HG03159 (cell line): Measurements from ENCODE around the gene OR10H1.
"Not testable (repeated sequence)": the region's sequence is repeated elsewhere in the genome, so short reads cannot be mapped to it uniquely, and the experiment has no call there.

ENCODE experiments used
- ATAC-seq: cut with Tn5 transposase; IDR thresholded peaks from one replicate; pipeline ENCODE4 v1.9.1; 2021; ENCODE audit warnings: mild to moderate bottlenecking, moderate library complexity; ENCODE audit not compliant: unreplicated experiment

Gene OR10H1

GRCh38 chr19:15815306-15815705, at the start of gene OR10H1:
TSS of gene OR10H1 (minus strand) at chr19:15815664. CDS start at chr19:15808037, 7,627 bp downstream.
- no peak for ATAC-seq

DNA sequence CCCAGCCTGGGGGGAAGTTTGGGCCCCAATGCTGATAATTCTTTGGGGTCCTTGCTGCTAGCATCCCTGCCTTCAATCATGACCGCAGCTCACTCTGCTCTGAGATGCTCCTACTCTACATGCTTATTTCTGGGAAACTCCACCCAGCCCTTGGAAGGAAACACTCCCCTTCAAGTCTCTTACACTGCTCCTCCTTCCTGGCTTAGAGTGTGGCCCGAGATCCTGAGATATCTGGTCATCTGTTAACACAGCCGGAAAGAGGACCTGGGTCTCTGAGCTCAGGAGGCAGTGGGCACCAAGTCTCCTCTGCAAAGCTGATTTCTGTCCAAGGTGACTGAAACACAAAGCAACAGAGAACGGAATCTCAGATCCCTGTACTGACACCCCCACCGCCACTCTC, 49.4 kb upstream of the OR10H1 start:
- no peak for ATAC-seq

DNA sequence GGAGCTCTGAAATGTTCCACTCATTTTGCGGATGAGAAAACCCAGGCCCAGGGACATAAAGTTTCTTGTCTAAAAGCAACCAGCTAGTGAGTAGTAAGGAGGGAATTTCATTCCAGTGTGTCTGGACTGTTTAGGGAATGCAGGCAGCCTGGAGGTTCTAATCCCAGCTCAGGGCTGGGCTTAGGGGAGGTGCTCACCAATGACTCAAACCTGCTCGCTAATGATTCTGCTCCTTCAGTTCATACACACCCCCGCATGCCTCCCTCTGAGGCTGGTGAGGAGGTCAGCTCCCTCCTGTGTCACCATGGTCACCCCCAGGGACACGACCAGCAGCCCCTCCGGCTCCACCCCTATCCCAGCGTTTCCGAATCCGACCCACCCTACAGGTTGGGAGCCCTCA, 47.8 kb upstream of the OR10H1 start:
- no peak for ATAC-seq

DNA sequence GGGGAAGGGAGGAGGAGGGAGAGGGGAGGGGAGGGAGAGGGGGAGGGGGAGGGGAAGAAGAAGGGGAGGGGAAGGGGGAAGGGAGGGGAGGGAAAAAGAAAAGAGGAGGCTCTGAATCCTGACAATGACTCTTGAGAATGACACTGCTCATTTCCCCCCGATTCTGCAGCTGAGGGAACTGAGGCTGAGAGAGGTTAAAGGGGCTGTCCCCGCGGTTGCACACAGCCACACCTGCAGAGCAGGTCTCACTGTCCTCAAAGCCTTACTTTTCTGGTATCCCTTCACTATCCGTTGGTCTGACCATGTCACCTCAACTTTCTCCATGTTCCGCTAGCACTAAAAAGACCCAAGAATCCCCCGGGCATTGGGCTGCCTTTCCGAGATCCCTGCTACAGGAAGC, 47.0 kb upstream of the OR10H1 start:
- no peak for ATAC-seq

DNA sequence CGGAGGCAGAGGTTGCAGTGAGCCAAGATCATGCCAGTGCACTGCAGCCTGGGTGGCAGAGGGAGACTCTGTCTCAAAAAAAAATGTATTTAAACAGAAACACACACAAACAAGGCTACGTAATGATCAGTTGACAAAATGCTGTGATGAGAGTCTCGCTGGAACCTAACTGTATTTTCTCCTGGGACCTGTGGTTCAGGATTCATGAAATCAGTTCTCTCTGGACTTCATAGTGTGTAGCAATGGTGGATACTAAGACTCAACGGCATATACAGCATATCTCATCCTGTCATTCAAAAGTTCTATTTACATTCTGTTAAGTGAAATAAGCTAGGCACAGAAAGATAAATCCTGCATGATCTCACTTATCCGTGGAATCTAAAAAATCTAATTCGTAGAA, 45.1 kb upstream of the OR10H1 start:
- ATAC-seq = no peak

DNA sequence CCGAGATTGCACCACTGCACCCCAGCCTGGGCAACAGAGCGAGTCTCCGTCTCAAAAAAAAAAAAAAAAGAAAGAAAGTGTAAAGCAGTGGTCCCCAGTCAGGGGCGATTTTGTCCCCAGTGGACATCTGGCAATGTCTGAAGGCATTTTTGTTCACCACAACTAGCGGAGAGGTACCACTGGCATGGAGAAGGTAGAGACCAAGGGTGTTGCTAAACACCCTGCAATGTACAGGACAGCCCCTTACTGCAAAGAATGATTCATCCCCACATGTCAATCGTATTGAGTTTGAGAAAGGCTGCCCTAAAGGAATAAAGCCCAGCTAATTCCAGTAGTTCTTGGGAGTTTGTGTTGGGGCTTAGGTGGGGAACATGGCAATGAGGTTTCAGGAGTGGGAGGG, 43.7 kb upstream of the OR10H1 start:
- ATAC-seq = no peak

- no peak for ATAC-seq
Measured at GRCh38 chr19:15850385-15850784, 34.9 kb upstream of the OR10H1 start.

GRCh38 chr19:15846923-15847322, 31.5 kb upstream of the OR10H1 start:
- no peak for ATAC-seq

GRCh38 chr19:15843894-15844222, 28.4 kb upstream of the OR10H1 start:
- ATAC-seq = not testable (repeated sequence)

- ATAC-seq = no peak
Measured at GRCh38 chr19:15843203-15843893, 27.9 kb upstream of the OR10H1 start.

DNA sequence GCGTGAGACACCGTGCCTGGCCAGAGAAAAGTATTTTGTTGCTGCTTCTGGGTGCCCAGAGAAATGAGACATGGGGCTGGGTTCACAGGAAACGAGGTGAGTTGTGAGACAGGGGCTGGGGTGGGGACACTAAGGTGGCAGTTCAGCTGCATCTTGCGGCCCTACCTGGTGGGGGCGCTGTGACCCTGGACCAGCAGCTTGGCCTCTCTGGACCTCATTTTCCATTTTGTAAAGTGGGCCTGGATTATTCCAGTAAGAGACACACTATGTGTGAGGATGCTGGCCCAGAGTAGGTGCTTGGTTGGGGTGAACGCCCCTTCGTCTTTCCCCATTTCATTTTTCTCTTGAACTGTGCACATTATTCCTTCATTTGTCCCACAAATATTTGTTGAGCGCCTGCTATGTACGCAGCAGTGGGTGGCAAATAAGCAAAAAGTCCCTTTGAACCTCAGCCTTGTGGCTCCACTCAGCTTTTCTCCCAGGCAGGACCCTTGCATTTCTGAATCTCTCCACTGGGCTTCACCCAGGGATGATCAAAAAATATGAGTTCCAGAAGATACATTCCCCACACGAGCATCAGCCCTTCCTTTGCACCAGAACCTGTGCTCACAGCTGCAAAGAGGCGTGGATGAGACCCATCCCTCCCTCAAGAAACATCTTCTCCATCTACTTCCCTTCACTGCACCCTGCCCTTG, 26.6 kb upstream of the OR10H1 start:
- ATAC-seq = no peak

DNA sequence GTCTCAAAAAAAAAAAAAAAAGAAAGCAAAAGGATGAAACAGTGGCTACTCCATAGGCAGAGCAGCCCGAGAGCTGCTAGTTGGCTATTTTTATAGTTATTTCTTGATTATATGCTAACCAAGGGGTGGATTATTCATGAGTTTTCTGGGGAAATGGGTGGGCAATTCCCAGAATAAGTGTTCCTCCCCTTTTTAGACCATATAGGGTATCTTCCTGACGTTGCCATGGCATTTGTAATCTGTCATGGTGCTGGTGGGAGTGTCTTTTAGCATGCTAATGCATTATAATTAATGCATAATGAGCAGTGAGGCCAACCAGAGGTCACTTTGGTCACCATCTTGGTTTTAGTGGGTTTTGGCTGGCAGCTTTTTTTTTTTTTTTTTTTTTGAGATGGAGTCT, 25.4 kb upstream of the OR10H1 start:
- ATAC-seq = no peak

DNA sequence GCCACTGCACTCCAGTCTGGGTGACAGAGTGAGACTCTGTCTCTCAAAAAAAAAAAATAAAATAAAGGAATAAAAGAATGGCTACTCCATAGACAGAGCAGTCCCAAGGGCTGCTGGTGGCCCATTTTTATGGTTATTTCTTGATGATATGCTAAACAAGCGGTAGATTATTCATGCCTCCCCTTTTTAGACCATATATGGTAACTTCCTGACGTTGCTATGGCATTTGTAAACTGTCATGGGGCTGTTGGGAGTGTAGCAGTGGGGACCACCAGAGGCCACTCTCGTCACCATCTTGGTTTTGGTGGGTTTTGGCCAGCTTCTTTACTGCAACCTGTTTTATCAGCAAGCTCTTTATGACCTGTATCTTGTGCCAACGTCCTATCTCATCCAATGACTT, 24.4 kb upstream of the OR10H1 start:
- ATAC-seq = not testable (repeated sequence)

- no peak for ATAC-seq
Measured at GRCh38 chr19:15838351-15838750, 22.9 kb upstream of the OR10H1 start.

DNA sequence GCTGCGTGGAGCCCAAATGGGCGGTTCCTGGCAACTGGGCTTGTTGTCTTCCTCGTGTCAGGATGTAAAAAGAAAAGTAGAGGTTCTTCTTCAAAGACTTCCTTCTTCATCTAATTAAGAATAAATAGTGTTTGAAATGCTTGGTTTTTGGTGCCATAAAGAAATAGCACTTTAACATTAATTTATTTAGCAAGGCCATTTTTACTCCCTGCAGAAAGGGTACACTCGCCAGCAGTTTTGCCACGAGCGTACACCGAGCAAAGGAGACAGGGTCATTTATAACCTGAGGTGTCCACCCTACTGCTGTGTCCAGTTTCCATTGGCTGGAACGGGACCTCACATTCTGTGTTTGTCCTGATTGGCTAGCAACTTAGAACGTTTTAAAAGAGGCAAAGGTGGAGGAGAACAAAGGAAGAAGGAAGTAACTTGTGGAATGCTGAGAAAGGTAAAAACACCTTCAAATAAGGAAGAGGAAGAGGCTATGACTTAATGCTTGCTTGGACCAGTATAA, 21.8 kb upstream of the OR10H1 start:
- ATAC-seq = no peak

GRCh38 chr19:15836330-15837220, 21.1 kb upstream of the OR10H1 start:
- ATAC-seq = peak; percentile 93

- ATAC-seq = not testable (repeated sequence)
Measured at GRCh38 chr19:15835565-15836329, 20.3 kb upstream of the OR10H1 start.

GRCh38 chr19:15834232-15834631, 18.8 kb upstream of the OR10H1 start:
- ATAC-seq = not testable (repeated sequence)

GRCh38 chr19:15831626-15832025, 16.2 kb upstream of the OR10H1 start:
- no peak for ATAC-seq

DNA sequence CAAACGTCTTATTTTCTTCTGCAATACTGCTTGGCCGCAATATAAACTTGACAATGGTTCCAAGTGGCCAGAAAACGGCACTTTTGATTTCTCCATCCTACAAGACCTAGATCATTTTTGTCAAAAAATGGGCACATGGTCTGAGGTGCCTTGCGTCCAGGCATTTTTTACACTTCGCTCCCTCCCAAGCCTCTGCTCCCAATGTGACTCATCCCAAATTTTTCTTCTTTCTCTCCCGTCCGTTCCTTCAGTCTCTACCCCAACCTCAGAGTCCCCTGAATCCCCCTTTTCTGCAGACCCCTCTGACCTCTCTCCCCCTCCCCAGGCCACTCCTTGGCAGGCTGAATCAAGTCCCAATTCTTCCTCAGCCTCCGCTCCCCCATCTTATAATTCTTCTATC, 14.3 kb upstream of the OR10H1 start:
- ATAC-seq = no peak

DNA sequence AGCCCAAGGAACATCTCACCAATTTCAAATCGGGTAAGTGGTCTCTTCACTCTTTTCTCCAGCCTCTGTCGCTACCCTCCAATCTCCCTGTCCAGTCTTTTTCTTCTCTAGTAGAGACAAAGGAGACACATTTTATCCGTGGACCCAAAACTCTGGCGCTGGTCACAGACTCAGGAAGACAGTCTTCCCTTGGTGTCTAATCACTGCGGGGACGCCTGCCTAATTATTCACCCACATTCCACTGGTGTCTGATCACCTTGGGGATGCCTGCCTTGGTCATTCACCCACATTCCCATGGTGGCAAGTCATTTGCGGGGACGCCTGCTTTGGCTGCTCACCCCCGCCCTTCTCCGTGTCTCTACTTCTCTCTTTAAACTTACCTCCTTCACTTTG, 13.8 kb upstream of the OR10H1 start:
- no peak for ATAC-seq
